Caki2 (cell line): ENCODE measurements around the gene NCAM1. TPM values are rescaled to one million over a fixed set of nuclear protein-coding genes. Genes with fewer than 3 reads are reported as not detected.

Experiments
- DNase-seq: peaks from one replicate; pipeline ENCODE4 v3.0.0-alpha.2; 2015; ENCODE audit warnings: low read depth
- in situ Hi-C: cut with HindIII; loops from 2 replicates; pipeline ENCODE4 v1.10.0; 2016; ENCODE audit warnings: low sequenced_read_pairs, low pct_unique_long_range_greater_than_20kb, mixed read lengths
- total RNA-seq: library from RNA; depleted of rRNA; stranded (reverse); fragments of >200 nt; shearing (Covaris generic); gene quantifications from 2 replicates; pipeline ENCODE4 v1.2.3, GENCODE V29; 2014; ENCODE audit warnings: low replicate concordance

Gene NCAM1
- total RNA-seq, 1 experiment from 2014 or later: 7.5 TPM

DNA sequence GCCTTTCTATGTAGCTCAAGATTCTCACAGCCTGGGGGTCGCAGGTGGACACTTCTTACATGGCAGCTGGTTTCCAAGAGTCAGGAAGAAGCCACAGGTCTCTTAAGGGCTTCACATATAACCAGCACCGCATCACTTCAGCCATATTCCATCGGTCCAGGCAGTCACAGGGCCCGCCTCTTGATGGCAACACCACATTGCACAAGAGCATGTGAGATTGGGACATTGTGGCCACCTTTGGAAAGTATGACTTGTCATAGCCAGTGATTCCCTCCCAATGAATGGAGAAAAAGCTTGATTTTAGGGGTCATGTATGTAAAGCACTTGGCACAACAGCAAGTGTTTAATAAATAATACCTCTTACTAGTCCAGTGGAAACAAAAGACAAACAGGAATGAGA lies 98.3 kb downstream of the NCAM1 start:
- in situ Hi-C loops: no loop called here
- DNase-seq: no peak

DNA sequence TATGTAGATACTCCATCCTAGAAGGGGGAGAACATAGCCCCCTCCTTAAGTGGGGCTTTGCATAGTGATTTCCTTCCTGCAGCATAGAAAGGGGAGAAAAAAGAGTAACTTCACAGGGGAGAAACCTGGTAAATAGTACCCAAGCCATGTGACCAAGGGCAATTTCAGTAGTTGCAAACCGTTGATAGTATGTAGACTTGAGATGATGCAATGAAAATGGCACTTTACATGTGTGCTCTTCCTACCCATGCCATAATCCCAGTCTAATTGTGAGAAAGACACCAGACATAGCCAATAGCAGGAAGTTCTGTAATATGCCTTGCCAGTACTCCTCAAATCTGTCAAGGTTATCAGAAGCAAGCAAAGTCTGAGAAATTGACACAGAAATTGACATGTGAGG lies 104.1 kb downstream of the NCAM1 start:
- in situ Hi-C loops: no loop called here
- DNase-seq: no peak

DNA sequence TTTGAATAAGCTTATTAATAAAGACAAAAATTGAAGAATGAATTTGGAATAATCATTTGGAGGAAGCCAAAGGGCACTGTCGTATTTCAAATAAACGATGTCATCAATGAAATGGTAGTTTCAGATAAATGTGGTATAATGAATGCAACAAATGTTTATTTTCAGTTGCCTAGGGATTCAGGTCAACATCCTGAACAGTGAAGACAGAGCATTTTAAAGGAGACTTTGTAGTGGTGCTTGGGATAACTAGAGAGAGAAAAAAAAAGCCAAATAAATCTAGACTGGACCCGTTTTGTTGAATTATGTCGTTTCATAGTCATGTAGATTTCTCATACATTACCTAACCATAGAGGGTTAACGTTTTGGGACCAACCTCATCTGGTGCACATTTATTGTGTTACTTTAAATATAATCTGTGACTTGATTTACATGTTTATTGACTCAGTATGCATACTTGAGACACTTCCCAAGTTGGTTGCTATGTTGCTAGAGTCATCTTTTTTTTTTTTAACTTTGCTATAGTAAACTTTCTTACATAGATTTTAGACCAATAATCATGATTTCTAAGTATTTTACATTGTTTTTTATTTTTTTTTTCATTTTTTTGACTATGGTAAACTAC lies 111.1 kb downstream of the NCAM1 start:
- in situ Hi-C loops: no loop called here
- DNase-seq: no peak

DNA sequence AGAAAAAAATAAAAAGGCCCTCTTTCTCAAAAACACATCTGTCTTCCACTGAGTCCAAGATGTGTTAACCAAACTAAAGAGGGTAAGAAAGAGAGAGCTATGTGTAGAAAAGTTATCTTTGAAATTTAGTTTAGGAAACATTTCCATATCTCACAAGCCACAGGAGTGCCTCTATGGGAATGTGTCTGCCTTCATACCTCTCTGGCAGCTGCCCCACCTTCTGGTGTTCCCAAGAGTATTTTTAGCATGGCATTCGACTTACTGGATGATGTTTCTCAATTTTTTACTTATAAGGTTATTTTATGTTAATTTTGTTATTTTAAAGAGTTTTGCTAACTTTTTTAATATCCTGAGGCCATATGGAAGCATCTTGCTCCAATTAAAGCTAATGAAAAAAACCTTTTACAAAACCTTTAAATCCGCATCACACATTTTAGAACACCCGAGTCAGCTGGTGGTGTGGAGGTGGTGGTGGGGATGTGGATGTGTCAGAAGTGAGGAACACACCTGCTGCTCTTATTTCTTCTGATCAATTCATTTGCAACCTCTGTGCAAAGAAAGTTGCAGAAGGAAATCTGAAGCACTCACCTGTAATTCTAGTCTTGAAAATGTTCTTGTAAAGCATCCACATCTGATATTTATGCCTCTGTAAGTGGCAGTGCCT lies 112.2 kb downstream of the NCAM1 start:
- no peak for DNase-seq
- in situ Hi-C loops: no loop called here

DNA sequence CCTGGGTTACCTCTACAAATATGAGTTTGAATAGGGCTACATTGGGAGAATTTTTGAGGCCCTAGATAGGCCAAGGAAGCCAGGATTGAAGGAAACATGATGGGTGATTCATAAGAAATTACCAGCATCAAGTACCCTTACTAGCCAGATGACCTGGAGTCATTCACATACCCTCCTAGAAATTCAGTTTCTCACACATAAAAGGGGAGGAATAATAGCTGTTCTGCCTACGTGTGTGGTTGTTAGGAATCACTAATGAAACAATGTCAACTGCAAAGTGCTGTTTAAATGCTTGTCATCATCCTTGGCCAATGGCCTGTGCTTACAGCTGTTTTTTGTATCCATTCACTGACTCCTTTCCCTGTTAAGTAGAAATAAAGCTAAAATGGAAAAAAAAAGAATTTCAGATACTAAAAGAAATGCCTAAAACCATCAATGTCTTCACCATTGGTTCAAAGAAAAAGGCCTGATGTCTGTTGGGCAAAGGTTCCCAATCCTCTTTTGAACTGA lies 114.4 kb downstream of the NCAM1 start:
- DNase-seq: no peak
- in situ Hi-C loops: no loop called here

DNA sequence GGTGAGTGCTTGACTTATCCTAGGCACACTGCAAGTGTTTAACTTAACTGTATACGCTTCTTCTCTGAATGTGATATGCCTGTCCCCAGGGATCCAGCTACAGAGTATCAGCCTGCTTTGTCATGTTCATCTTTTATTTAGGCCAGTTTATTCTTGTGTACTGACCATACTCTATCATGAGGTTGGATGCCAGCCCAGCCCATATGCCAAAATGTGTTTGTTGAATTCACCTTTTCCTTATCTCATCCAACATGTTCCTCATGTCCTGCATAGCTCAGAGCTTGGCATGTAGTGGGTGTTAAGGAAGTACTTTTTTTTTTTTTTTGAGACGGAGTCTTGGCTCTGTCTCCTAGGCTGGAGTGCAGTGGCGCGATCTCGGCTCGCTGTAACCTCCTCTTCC lies 116.2 kb downstream of the NCAM1 start:
- in situ Hi-C loops: no loop called here
- no peak for DNase-seq

DNA sequence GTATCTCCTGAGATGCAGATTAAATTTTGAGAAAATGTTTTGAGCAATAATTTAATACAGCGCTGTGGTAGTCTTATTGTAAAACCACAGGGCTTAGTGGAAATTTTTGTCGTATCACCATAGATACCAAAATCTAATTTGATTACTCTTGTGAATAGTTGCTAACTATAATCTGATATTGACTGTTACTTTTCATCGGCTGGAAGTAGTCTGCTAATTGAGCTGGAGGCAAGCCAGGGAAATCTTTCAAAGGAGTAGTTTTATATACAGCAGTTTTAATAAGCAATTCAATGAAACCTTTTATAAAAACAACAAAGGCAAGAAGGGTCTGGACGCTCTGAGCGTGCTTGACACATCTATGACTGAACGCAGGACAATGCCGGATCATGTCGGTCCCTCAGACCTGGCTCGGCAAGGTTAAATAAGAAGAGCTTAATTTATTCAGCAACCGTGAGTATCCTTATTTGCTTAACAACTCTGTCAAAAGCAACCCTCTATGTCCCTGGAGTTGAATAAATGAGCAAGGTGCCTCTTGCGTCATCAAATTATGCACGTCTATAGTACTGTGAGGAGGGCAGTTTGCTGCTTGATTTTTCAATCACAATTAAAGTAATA lies 121.2 kb downstream of the NCAM1 start:
- DNase-seq: no peak
- in situ Hi-C loops: no loop called here

DNA sequence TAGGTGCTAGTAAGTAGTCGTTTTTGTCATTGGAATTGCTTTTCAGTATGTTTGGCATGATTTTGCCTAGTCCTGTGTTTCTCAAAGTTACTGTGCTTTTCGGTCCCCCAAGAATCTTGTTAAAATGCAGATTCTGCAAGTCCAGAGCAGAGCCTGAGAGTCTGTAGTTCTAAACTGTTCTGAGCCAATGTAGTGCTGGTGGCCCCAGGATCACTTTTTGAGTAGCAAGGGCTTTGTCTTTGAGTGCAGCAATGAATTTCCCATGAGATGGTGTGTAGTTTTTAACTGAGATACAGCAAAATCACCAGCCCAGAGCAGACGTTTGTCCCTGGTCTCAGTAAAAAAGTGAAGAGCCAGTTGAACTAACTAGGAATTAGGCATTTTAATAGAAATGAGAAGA lies 122.4 kb downstream of the NCAM1 start:
- DNase-seq: no peak
- in situ Hi-C loops: no loop called here

DNA sequence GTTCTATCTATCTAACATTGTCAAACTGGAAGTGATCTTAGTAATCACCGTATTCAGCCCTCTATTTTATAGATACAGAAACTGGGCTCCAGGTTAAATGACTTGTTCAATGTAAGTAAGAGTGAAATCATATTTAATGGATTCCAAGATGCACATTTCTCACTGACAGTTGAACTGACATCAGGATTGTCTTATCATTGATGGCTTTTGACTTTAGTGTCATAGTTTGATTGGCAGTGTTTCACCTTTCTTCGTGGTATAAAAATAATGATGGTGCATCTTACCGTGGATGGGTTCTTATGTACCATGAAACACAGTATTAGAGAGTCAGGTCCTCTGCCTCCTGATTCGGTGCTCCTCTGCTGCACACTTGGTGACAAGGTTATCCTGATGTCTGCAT lies 123.1 kb downstream of the NCAM1 start:
- no peak for DNase-seq
- in situ Hi-C loops: no loop called here

DNA sequence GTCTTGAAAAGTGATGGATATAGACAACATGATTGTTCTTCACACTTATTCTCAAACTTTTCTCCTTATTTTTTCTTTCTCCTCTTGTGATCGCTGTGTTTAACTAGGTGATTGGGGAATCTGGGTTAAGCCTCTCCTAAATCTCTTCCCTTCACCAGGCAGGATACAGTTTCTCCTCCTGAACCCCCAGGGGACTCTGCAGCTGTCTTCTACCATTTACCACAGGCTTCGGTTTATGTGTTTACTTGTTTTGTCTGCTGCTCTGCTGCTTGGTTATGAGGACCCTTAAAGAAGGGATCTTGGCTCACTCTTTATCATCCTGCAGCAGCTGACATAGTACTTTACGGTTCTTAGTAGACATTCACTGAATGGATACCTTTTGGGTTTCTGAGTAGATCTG lies 124.2 kb downstream of the NCAM1 start:
- in situ Hi-C loops: no loop called here
- no peak for DNase-seq

DNA sequence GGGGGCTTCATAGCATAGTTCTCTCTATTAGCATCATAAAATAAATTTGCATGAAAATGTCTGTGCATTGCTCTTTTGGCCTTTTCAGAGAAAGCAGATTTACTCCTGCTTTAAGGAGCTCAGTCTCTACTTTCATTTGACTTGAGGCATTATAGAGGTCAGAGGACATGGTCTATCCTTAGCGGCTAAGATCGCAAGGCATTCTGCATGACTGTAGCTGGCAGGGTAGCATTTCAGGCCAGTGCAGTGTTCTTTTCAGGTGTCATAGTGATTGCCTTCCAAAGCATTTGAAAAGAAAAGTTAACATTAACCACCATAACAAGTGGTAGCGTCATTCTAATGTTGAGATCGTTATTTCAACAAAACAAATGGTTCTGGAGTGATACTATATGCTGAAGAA lies 126.5 kb downstream of the NCAM1 start:
- in situ Hi-C loops: no loop called here
- DNase-seq: no peak

DNA sequence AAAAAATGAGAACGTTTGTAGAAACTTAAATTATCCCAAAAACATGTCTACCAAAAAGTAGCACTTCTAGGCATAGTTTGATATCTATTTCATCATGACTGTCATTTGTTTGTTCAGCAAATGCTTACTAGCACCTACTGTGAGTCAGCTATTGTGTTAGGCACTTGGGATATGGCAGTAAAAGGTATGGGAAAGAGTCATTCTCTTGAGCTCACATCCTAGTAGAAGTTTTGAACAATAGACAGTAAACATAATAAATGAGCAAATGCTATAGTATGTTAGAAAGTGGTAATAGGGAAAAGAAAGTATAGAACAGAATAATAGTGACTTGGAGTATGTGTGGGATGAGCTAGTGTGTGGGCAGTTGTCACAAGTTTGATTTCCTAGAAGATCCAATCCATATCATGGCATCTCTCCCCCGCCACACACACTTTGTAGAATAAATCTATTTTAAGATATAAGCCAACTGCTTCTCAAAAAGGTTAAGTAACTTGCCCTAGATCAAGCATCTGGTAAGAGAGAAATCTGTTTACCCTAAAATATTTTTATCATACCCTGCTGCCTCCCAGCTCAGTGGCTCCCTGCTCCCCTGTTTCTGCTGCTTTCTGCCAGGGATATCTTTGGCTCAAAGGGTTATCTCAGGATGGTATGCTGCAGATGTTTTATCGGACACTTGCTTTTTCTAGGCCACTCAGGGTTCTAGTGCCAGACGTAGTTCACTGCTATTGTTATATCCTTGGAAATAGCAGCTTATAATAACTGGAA lies 129.7 kb downstream of the NCAM1 start:
- DNase-seq: no peak
- in situ Hi-C loops: no loop called here

DNA sequence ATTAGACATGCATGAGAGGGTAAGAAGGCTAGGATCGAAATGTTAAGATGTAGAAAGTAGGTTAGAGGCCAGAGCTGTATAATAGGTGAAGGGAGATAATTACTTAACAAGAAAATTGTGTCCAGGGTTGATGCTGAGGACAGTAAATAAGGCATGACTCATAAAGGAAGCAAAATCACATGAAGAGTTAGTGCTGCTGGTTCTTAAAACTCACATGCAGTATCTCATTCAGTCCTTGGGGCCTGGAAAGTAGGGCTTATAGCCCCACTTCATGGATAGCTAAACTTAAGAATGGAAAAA lies 130.2 kb downstream of the NCAM1 start:
- no peak for DNase-seq
- in situ Hi-C loops: no loop called here

DNA sequence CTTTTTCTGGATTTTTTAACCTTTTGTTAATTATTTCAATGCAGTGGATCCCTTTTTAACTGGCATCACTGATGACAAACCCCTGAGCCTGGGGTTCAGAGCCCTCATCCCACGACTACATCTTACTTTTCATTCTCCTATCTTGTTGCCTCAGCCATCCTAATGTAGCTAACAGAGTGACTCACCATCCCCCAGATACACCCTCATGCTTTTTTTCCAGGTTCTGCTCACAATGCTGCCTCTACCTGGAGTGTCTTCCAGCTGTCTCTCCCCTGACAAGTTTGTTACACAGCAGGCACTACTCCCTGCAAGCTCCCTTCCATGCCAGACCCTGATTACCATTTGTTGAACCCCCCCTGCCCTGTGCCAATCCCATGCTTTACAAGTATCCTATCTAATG lies 135.4 kb downstream of the NCAM1 start:
- in situ Hi-C loops: no loop called here
- no peak for DNase-seq

DNA sequence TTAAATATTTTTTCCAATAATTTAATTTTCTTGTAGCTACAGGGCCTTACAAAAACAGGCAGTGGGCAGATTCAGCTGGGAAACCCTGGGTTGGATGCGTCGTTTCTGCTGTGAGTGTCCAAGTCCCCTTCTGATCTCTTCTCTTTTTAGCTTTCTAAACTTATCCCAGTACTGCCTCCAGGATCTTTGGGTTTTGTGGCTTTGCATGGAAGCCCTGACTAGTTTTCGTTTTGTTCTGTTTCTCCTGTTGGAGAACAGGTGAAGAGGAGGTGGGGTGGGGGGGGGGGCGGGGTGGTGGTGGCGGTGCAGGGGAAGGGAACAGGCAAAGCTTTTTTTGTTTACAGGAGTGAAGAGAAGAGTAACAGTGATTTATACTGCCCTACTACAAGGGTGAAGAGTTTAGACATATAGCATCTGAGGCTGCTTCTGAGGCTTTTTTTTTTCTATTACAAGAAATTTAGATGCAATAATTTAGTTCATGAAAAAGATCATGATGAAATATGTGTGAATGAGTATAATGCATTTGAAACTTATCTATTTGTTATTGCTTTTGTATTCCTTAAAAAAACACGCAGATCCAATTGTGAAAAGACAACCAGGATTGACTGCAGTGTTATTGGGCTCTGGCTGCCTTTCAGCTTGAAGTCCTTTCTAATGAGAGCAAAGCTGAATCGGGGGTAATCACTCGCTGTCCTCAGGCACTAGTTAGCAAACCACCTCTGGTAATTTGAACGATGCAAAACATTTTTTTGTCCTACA lies 142.9 kb downstream of the NCAM1 start:
- in situ Hi-C loops: no loop called here
- DNase-seq: no peak

DNA sequence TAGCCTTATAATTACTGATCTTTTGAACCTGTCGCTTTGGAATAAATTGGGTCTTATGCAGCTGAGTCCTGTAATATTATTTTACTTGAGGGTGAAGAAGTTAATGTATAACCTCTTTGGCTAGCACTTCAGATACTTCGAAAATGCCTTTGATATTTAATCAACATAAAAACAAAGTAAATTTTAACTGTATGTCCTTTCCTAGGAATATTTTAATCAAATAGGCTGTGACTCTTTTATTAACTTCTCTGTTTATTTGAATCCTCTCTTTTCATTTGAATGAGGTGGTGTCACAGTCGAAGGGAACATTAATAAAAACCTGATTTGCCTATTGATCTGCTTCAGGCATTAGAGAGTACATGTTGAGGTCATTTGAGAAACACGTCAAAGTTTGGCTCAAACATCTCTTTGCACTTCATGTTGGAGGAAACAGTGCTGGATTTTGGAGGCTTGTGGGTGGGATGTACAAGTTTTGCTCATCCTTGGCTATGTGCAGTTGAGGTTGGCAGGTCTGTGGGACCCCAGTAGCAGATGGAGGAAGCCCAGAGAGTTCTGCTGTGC lies 143.6 kb downstream of the NCAM1 start:
- no peak for DNase-seq
- in situ Hi-C loops: no loop called here

DNA sequence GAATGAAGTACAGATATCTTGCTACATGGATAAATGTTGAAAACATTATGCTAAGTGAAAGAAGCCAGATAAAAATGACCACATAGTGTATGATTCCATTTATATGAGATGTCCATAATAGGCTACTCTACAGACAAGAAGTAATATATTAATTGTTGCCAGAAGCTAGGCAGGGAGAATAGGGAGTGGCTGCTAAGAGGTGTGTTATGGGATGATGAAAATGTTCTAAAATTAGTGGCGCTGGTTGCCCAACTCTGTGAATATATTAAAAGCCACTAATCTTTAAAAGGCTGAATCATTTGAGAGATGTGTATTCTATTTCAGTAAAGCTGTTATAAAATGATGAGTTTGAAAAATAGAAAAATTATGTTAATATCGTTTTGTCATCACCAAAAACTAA lies 144.4 kb downstream of the NCAM1 start:
- DNase-seq: no peak
- in situ Hi-C loops: no loop called here

DNA sequence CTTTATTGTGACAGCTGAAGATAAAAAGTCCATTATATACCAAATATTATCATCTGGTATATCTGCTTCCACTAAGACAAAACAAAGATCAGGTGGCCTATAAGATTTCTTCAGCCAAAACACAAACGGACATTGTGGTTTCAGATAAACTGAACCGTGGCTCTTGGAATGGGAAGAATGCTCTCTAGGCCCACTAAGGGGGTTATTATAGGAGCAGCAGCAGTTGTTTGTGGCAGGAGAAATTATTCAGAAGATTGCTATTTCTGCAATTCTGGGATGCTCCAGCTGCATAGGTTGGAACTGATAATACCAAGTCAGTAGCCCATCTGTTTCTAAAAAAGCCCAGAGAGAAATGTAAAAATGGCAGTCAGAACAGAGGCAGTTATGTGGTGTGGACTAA lies 145.3 kb downstream of the NCAM1 start:
- in situ Hi-C loops: no loop called here
- peak; percentile 26 for DNase-seq
